A549 (cell line): ENCODE results near the gene NDUFB10. TPM values are rescaled to one million over a fixed set of nuclear protein-coding genes. Genes with fewer than 3 reads are reported as not detected.

Source experiments
- ATAC-seq, 2 experiments: fragments of 200-7000 bp in 1 of 2; fragments of >200 bp in 1 of 2; cut with Nextera tagmentation in 1 of 2; cut with Tn5 transposase in 1 of 2; 3 replicates each; pipeline versions ENCODE4 v1.8.0 to v1.9.1; 2018 to 2020; ENCODE audit warnings: mild to moderate bottlenecking in 1 of 2, moderate library complexity in 1 of 2
- CTCF ChIA-PET: fragments of 300-600 bp; sonication (Branson Sonifier 250); formaldehyde crosslinking; extraction: SDS; loops from one replicate; lab custom pipeline; 2021; ENCODE audit warnings: antibody characterized with exemption, inconsistent platforms; lab: Yijun Ruan, JAX
- POLR2A ChIA-PET: fragments of 350-600 bp; formaldehyde crosslinking; extraction: SDS; loops from one replicate; lab custom pipeline; 2021; ENCODE audit warnings: antibody characterized with exemption, inconsistent platforms; lab: Yijun Ruan, JAX
- DNase-seq, 2 experiments: peaks; one replicate each; pipeline versions ENCODE4 v3.0.0 to v3.0.0-alpha.2; 2011 to 2016; ENCODE audit warnings: low read depth in 1 of 2, low spot score in 1 of 2
- FAIRE-seq: peaks from 2 replicates; lab custom pipeline; 2011; peaks lifted over from hg19 to GRCh38; lab: Jason Lieb, UNC
- H3K27ac ChIP-seq, 2 experiments: fragments of >200 bp; sonication (Bioruptor Twin); formaldehyde crosslinking; 3 replicates each; pipeline ENCODE4 v1.5.1; 2016 to 2017
- H3K4me1 ChIP-seq: fragments of >200 bp; sonication (Bioruptor Twin); formaldehyde crosslinking; 3 replicates; pipeline ENCODE4 v1.6.1; 2016
- H3K4me2 ChIP-seq: fragments of >200 bp; sonication (Bioruptor Twin); formaldehyde crosslinking; 3 replicates; pipeline ENCODE4 v1.6.1; 2016
- H3K4me3 ChIP-seq: fragments of >200 bp; sonication (Bioruptor Twin); formaldehyde crosslinking; 3 replicates; pipeline ENCODE4 v1.5.1; 2016
- H3K9me3 ChIP-seq: fragments of >200 bp; sonication (Bioruptor Twin); formaldehyde crosslinking; 3 replicates; pipeline ENCODE4 v1.6.1; 2016
- CBX2 ChIP-seq: fragments of 200-600 bp; sonication (generic); IDR thresholded peaks from 2 replicates; pipeline ENCODE4 v1.6.1; 2016; ENCODE audit warnings: low read depth, mild to moderate bottlenecking, borderline replicate concordance
- CBX8 ChIP-seq: fragments of 200-600 bp; sonication (generic); IDR thresholded peaks from 2 replicates; pipeline ENCODE4 v1.6.1; 2016
- CHD2 ChIP-seq: fragments of 150-350 bp; IDR thresholded peaks from 2 replicates; pipeline ENCODE4 v1.6.1; 2014; ENCODE audit warnings: low read length; ENCODE audit not compliant: partially characterized antibody
- ESRRA ChIP-seq: fragments of 150-350 bp; IDR thresholded peaks from 2 replicates; pipeline ENCODE4 v1.6.1; 2014; ENCODE audit warnings: mild to moderate bottlenecking, low read length, borderline replicate concordance
- FOSL2 ChIP-seq, 2 experiments: fragments of 450-650 bp in 1 of 2; fragments of >200 bp in 1 of 2; sonication (Bioruptor Twin) in 1 of 2; formaldehyde crosslinking; IDR thresholded peaks; 2 replicates each; pipeline versions ENCODE4 v1.5.0 to v1.6.1; 2016 to 2020; ENCODE audit warnings: mild to moderate bottlenecking in 1 of 2, moderate library complexity in 1 of 2
- FOXS1 ChIP-seq: fragments of 250-450 bp; sonication (Bioruptor Pico); IDR thresholded peaks from 2 replicates; pipeline ENCODE4 v1.5.0; 2020; ENCODE audit warnings: mild to moderate bottlenecking, moderate library complexity
- GATA3 ChIP-seq: IDR thresholded peaks from 2 replicates; pipeline ENCODE4 v1.6.1; 2012; ENCODE audit warnings: borderline replicate concordance
- HEYL ChIP-seq: fragments of 250-450 bp; sonication (Bioruptor Pico); IDR thresholded peaks from 2 replicates; pipeline ENCODE4 v1.8.0; 2021; ENCODE audit warnings: mild to moderate bottlenecking, moderate library complexity
- HOXA7 ChIP-seq: fragments of 250-450 bp; sonication (Bioruptor Pico); IDR thresholded peaks from 2 replicates; pipeline ENCODE4 v1.5.0; 2020; ENCODE audit warnings: mild to moderate bottlenecking, moderate library complexity
- HOXB5 ChIP-seq: fragments of 250-450 bp; sonication (Bioruptor Pico); IDR thresholded peaks from 2 replicates; pipeline ENCODE4 v1.5.0; 2020; ENCODE audit warnings: mild to moderate bottlenecking, moderate library complexity
- JUN ChIP-seq, 2 experiments: fragments of >200 bp; sonication (Bioruptor Twin); formaldehyde crosslinking; IDR thresholded peaks; 2 replicates in 1 of 2; 3 replicates in 1 of 2; pipeline ENCODE4 v1.6.1; 2016 to 2017
- JUNB ChIP-seq: fragments of >200 bp; sonication (Bioruptor Twin); formaldehyde crosslinking; IDR thresholded peaks from 2 replicates; pipeline ENCODE4 v1.6.1; 2016
- KDM1A ChIP-seq: fragments of 200-600 bp; sonication (generic); IDR thresholded peaks from 2 replicates; pipeline ENCODE4 v1.6.1; 2016; ENCODE audit warnings: low read depth, mild to moderate bottlenecking
- KDM5A ChIP-seq: fragments of 200-600 bp; sonication (generic); IDR thresholded peaks from 2 replicates; pipeline ENCODE4 v1.6.1; 2016; ENCODE audit warnings: antibody characterized with exemption, mild to moderate bottlenecking
- MAZ ChIP-seq: fragments of 150-350 bp; IDR thresholded peaks from 2 replicates; pipeline ENCODE4 v1.6.1; 2014; ENCODE audit warnings: antibody characterized with exemption, low read depth, low read length, borderline replicate concordance
- MYC ChIP-seq: IDR thresholded peaks from 2 replicates; pipeline ENCODE4 v1.6.1; 2012; ENCODE audit warnings: mild to moderate bottlenecking, inconsistent platforms, low read length, improper control_type of control experiment, borderline replicate concordance
- PHF8 ChIP-seq: fragments of 200-600 bp; sonication (generic); IDR thresholded peaks from 2 replicates; pipeline ENCODE4 v1.6.1; 2016; ENCODE audit warnings: low read depth, mild to moderate bottlenecking, antibody characterized with exemption, moderate library complexity, borderline replicate concordance
- RARB ChIP-seq: fragments of 250-450 bp; sonication (Bioruptor Pico); IDR thresholded peaks from 2 replicates; pipeline ENCODE4 v1.8.0; 2021; ENCODE audit warnings: mild to moderate bottlenecking, moderate library complexity
- RCOR1 ChIP-seq: fragments of 150-350 bp; IDR thresholded peaks from 2 replicates; pipeline ENCODE4 v1.6.1; 2014; ENCODE audit warnings: antibody characterized with exemption, low read length, low read depth
- ZFP36 ChIP-seq: fragments of 450-650 bp; IDR thresholded peaks from 2 replicates; pipeline ENCODE4 v1.6.1; 2014; ENCODE audit warnings: borderline replicate concordance; ENCODE audit not compliant: partially characterized antibody
- ZSCAN20 ChIP-seq: fragments of 250-450 bp; sonication (Bioruptor Pico); IDR thresholded peaks from 2 replicates; pipeline ENCODE4 v1.8.0; 2022; ENCODE audit warnings: mild to moderate bottlenecking, moderate library complexity
- whole genome bisulfite sequencing: methylation state at CpG from one replicate; pipeline ENCODE4 v1.1.6; 2017; ENCODE audit errors: missing lambda C conversion rate; 5-methylcytosine and 5-hydroxymethylcytosine counted together
- polyA plus RNA-seq, 4 experiments: library from polyadenylated mRNA; depleted of rRNA in 3 of 4; stranded (reverse); fragments of >200 nt; fragmentation: RNase III in 1 of 4; extraction: RNeasy Plus Mini Kit Qiagen cat#74134 plus additional on column Dnase treatment in 1 of 4; gene quantifications; 2 replicates in 3 of 4; 3 replicates in 1 of 4; pipeline ENCODE4 v1.2.3, GENCODE V29; 2011 to 2017
- TF ChIP-seq, protein P1 (sequence below): IDR thresholded peaks from 2 replicates; pipeline ENCODE4 v1.6.1; 2012
- TF ChIP-seq, protein P2 (sequence below): IDR thresholded peaks from 2 replicates; pipeline ENCODE4 v1.6.1; 2012; ENCODE audit warnings: low read depth, borderline replicate concordance
- TF ChIP-seq, protein P3 (sequence below): fragments of 250-450 bp; sonication (Bioruptor Pico); IDR thresholded peaks from 2 replicates; pipeline ENCODE4 v1.5.0; 2020; ENCODE audit warnings: low read depth, mild to moderate bottlenecking, moderate library complexity
- TF ChIP-seq, protein P4 (sequence below): fragments of 150-350 bp; IDR thresholded peaks from 2 replicates; pipeline ENCODE4 v1.6.1; 2014; ENCODE audit warnings: low read depth, mild to moderate bottlenecking, low read length

The NDUFB10 gene
- polyA plus RNA-seq, 2 of the 4 experiments (the other 2 are of a cell fraction): 198 to 389 TPM

DNA sequence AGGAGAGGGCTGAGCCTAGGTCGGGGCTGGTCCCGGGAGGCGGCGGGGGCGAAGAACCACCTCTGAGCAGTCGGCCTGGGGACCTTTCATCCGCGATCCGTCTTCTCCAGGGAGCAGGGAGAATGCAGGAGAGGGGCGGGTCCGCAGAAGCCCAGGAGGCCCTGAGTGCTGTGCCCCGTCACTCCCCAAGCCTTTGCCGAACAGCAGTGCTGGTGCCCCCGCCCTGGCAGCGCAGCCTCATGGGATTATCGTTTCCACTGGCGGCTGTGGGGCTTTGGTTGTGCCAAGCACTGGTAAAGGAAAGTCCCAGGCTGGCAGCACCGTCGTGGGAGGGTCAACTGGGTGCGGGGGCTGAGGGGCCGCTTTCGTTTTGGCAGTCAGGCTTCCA is 13.1 kb downstream of the NDUFB10 start:
- peak overlapping the region; percentile 94 for H3K4me2 ChIP-seq
- peak; percentile 37 to 68; a peak in 3 of 6 replicates for ATAC-seq
- no peak for DNase-seq
- ChIA-PET CTCF (interaction anchor here (0.8 to 1.7 kb wide), 2 partner anchors 9 to 31 kb away, joined by 3 to 8 read pairs; partner anchors contain the start of gene NOXO1), POLR2A (interaction anchor here (1.3 to 1.6 kb wide), 2 partner anchors 9 to 12 kb away, joined by 8 to 13 read pairs; partner anchors contain the start of gene NOXO1)
- H3K9me3 ChIP-seq: no peaks in the 10 kb centered on the region
- H3K4me3 ChIP-seq: peak overlapping the region; percentile 65
- no peak for FAIRE-seq
- peak overlapping the region; percentile 98 to 99 for H3K27ac ChIP-seq
- WGBS: 1% methylated on average over 18 of the region's 22 CpGs
- H3K4me1 ChIP-seq: peaks cover 17% of the 10 kb centered on the region
- TF ChIP-seq, protein P1, sequence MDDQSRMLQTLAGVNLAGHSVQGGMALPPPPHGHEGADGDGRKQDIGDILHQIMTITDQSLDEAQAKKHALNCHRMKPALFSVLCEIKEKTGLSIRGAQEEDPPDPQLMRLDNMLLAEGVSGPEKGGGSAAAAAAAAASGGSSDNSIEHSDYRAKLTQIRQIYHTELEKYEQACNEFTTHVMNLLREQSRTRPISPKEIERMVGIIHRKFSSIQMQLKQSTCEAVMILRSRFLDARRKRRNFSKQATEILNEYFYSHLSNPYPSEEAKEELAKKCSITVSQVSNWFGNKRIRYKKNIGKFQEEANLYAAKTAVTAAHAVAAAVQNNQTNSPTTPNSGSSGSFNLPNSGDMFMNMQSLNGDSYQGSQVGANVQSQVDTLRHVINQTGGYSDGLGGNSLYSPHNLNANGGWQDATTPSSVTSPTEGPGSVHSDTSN: no peak
- TF ChIP-seq GATA3 (no peak), FOXS1 (CRISPR knock-in tag) (no peak), ESRRA (no peak), CBX8 (no peak), CHD2 (no peak)
- TF ChIP-seq, protein P2, sequence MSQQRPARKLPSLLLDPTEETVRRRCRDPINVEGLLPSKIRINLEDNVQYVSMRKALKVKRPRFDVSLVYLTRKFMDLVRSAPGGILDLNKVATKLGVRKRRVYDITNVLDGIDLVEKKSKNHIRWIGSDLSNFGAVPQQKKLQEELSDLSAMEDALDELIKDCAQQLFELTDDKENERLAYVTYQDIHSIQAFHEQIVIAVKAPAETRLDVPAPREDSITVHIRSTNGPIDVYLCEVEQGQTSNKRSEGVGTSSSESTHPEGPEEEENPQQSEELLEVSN: no peak

DNA sequence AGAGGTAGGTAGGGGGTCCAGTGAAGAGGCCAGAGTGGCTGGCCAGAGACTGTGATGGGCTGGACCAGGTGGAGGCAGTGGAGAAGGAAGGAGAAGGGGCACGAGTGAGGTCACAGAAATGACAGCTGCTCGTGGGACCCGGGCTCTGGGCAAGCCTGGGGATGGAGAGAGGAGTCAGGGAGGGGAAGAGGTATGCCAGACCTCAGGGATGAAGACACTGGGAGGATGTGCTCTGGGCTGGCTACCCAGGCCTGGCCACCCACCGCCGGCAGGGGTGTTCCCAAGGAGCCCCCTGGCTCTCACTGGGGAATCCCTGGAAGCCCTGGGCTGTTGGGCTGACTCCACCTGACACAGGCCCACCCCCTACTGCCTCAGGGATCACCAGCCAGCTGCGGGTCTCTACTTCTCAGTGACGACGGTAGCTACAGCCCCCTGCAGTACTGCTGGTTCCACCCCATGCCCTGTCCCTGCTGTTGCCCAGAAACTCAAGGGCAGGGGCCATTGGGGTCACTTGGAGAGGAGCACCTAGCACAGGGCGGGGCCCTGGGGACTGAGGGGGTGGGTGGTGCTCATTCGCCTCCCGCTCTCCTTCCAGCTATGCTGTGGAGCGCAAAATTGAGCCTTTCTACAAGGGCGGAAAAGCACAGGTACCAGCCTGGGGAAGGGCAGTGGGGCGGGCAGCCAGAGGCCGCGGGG is 14.3 kb downstream of the NDUFB10 start:
- Histone ChIP-seq H3K9me3 (no peaks in the 10 kb centered on the region), H3K4me3 (no peak overlapping the region; the same call in 2 of the 3 replicates), H3K4me1 (peaks cover 17% of the 10 kb centered on the region), H3K27ac (no peak overlapping the region), H3K4me2 (peak overlapping the region; percentile 94)
- DNase-seq (no peak), ATAC-seq (no peak), FAIRE-seq (no peak)
- POLR2A ChIA-PET: interaction anchor here (5.1 kb wide), 1 partner anchor 9 kb away, joined by 17 read pairs; the partner anchor contains the start of gene RPS2
- 86% methylated on average over 15 of the region's 16 CpGs for WGBS
- TF ChIP-seq CBX8 (no peak), ZFP36 (no peak), RARB (CRISPR knock-in tag) (no peak), KDM5A (no peak), JUNB (no peak), HOXA7 (CRISPR knock-in tag) (no peak), ZSCAN20 (no peak), CBX2 (no peak)
- TF ChIP-seq, protein P3, sequence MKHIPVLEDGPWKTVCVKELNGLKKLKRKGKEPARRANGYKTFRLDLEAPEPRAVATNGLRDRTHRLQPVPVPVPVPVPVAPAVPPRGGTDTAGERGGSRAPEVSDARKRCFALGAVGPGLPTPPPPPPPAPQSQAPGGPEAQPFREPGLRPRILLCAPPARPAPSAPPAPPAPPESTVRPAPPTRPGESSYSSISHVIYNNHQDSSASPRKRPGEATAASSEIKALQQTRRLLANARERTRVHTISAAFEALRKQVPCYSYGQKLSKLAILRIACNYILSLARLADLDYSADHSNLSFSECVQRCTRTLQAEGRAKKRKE (CRISPR knock-in tag): no peak
- TF ChIP-seq, protein P1: no peak
- CTCF ChIA-PET: interaction anchor here (1.4 to 1.7 kb wide), 2 partner anchors 30 to 109 kb away, joined by 3 to 8 read pairs; no protein-coding TSS in a partner anchor

DNA sequence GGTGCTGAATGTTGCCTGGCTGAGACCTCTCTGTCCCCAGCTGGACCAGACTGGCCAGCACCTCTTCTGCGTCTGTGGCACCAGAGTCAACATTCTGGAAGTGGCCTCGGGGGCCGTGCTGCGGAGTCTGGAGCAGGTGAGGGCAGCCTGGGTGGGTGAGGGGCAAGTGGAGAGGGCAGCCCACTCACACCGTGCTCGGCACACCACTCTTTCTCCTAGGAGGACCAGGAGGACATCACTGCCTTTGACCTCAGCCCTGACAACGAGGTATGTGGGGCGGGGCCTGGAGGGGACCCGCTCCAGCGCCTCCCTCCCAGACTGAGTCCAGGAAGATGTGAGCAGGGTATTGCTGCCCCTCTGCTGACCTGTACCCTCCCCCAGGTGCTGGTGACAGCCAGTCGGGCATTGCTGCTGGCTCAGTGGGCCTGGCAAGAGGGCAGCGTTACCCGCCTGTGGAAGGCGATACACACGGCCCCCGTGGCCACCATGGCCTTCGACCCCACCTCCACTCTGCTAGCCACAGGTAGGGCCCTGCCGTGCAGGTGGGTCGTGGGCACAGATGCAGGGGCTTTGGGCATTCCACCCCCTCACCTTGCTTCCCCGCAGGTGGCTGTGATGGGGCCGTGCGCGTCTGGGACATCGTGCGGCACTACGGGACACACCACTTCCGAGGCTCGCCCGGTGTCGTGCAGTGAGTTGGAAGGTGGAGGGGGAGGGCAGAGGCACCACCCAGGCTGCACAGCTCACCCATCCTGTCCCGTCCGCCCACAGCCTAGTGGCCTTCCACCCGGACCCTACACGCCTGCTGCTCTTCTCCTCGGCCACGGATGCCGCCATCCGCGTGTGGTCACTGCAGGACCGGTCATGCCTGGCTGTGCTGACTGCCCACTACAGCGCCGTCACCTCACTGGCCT is 15.1 kb downstream of the NDUFB10 start:
- Histone ChIP-seq H3K27ac (no peak overlapping the region), H3K4me3 (no peak overlapping the region), H3K9me3 (no peaks in the 10 kb centered on the region), H3K4me2 (no peak overlapping the region), H3K4me1 (peaks cover 17% of the 10 kb centered on the region)
- ChIA-PET CTCF (interaction anchor here (0.8 to 1.8 kb wide), 5 partner anchors 14 to 166 kb away, joined by 3 to 8 read pairs (median 5); no protein-coding TSS in a partner anchor), POLR2A (interaction anchor here (5.1 kb wide), 1 partner anchor 10 kb away, joined by 17 read pairs; the partner anchor contains the start of gene RPS2)
- 91% methylated on average over 36 of the region's 42 CpGs for WGBS
- ATAC-seq: no peak
- no peak for DNase-seq
- no peak for FAIRE-seq
- TF ChIP-seq, protein P4, sequence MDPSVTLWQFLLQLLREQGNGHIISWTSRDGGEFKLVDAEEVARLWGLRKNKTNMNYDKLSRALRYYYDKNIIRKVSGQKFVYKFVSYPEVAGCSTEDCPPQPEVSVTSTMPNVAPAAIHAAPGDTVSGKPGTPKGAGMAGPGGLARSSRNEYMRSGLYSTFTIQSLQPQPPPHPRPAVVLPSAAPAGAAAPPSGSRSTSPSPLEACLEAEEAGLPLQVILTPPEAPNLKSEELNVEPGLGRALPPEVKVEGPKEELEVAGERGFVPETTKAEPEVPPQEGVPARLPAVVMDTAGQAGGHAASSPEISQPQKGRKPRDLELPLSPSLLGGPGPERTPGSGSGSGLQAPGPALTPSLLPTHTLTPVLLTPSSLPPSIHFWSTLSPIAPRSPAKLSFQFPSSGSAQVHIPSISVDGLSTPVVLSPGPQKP: no peak
- TF ChIP-seq CBX8 (no peak), JUN (IDR thresholded peaks at IDR 0.05) (no peak), KDM1A (no peak), FOSL2 (IDR thresholded peaks at IDR 0.05) (no peak), FOSL2 (CRISPR knock-in tag; IDR thresholded peaks at IDR 0.05) (no peak), MYC (no peak), HEYL (CRISPR knock-in tag) (no peak), CBX2 (no peak), RCOR1 (no peak), PHF8 (no peak), ESRRA (no peak), MAZ (no peak), HOXB5 (CRISPR knock-in tag) (no peak)
